Ishikawa (cell line): ENCODE measurements around the gene CCDC69.
A peak's percentile ranks its signal among the peaks of the same experiment; 100 is the strongest.

Experiments
- CEBPB ChIP-seq: IDR thresholded peaks from 2 replicates; pipeline ENCODE4 v1.6.1; 2012
- CREB1 ChIP-seq: IDR thresholded peaks from 2 replicates; pipeline ENCODE4 v1.6.1; 2012; ENCODE audit warnings: low read depth
- EGR1 ChIP-seq: IDR thresholded peaks from 2 replicates; pipeline ENCODE4 v1.6.1; 2012
- EP300 ChIP-seq: IDR thresholded peaks from 2 replicates; pipeline ENCODE4 v1.6.1; 2012; ENCODE audit warnings: borderline replicate concordance
- MAX ChIP-seq: IDR thresholded peaks from 2 replicates; pipeline ENCODE4 v1.6.1; 2012
- NFIC ChIP-seq: IDR thresholded peaks from 2 replicates; pipeline ENCODE4 v1.6.1; 2012
- RAD21 ChIP-seq: IDR thresholded peaks from 2 replicates; pipeline ENCODE4 v1.6.1; 2012; ENCODE audit warnings: low read depth
- REST ChIP-seq: IDR thresholded peaks from 2 replicates; pipeline ENCODE4 v1.6.1; 2012; ENCODE audit warnings: low read depth, mild to moderate bottlenecking
- TAF1 ChIP-seq: IDR thresholded peaks from 2 replicates; pipeline ENCODE4 v1.6.1; 2012; ENCODE audit warnings: low read depth, mild to moderate bottlenecking
- TCF12 ChIP-seq: IDR thresholded peaks from 2 replicates; pipeline ENCODE4 v1.6.1; 2012; ENCODE audit warnings: low read depth
- TEAD4 ChIP-seq: IDR thresholded peaks from 2 replicates; pipeline ENCODE4 v1.6.1; 2012
- USF1 ChIP-seq: IDR thresholded peaks from 2 replicates; pipeline ENCODE4 v1.6.1; 2012
- YY1 ChIP-seq: IDR thresholded peaks from 2 replicates; pipeline ENCODE4 v1.6.1; 2012; ENCODE audit warnings: low read depth
- ZBTB7A ChIP-seq: IDR thresholded peaks from 2 replicates; pipeline ENCODE4 v1.6.1; 2012; ENCODE audit warnings: low read depth

The CCDC69 gene

GRCh38 chr5:151223447-151224264 is at the start of gene CCDC69:
TSS of gene CCDC69 (minus strand) at chr5:151224092. CDS start at chr5:151223970, 122 bp downstream.
- TF ChIP-seq TAF1: peak; percentile 42; the same call in 1 of the 2 replicates
- TF ChIP-seq NFIC: no peak
- TF ChIP-seq YY1: peak; percentile 59; the same call in 1 of the 2 replicates
- TF ChIP-seq RAD21: peak; percentile 2; the same call in 1 of the 2 replicates
- 0 out of 2 replicates have a peak, but pooled peaks have one; percentile 57 for TF ChIP-seq ZBTB7A

GRCh38 chr5:151271336-151271735 is 47.4 kb upstream of the CCDC69 start:
- no peak for TF ChIP-seq TAF1
- TF ChIP-seq CEBPB: no peak
- no peak for TF ChIP-seq NFIC
- TF ChIP-seq MAX: no peak
- no peak for TF ChIP-seq USF1
- TF ChIP-seq YY1: no peak

- TF ChIP-seq EGR1 (no peak), CEBPB (no peak)
Measured at GRCh38 chr5:151270599-151270998, 46.7 kb upstream of the CCDC69 start.

- TF ChIP-seq USF1 (no peak), EGR1 (no peak), REST (no peak), NFIC (no peak), MAX (no peak), YY1 (no peak)
Measured at GRCh38 chr5:151267491-151268260, 43.8 kb upstream of the CCDC69 start.

- TF ChIP-seq USF1 (no peak), NFIC (no peak), TCF12 (no peak), EP300 (no peak), YY1 (no peak), TAF1 (no peak), TEAD4 (no peak), CREB1 (no peak), MAX (no peak), REST (no peak), RAD21 (no peak), EGR1 (no peak), CEBPB (no peak), ZBTB7A (no peak)
Measured at GRCh38 chr5:151264113-151264512, 40.2 kb upstream of the CCDC69 start.

- TF ChIP-seq RAD21: no peak
- TF ChIP-seq YY1: no peak
- no peak for TF ChIP-seq USF1
- no peak for TF ChIP-seq TAF1
- no peak for TF ChIP-seq EP300
- TF ChIP-seq MAX: no peak
- TF ChIP-seq TEAD4: no peak
- no peak for TF ChIP-seq TCF12
Measured at GRCh38 chr5:151262532-151262931, 38.6 kb upstream of the CCDC69 start.
